ENCODE measurements around the gene HSF5. TPM values are rescaled to one million over a fixed set of nuclear protein-coding genes. Genes with fewer than 3 reads are reported as not detected.

HSF5 gene
- total RNA-seq, 1 experiment from 2014 or later: not detected

DNA sequence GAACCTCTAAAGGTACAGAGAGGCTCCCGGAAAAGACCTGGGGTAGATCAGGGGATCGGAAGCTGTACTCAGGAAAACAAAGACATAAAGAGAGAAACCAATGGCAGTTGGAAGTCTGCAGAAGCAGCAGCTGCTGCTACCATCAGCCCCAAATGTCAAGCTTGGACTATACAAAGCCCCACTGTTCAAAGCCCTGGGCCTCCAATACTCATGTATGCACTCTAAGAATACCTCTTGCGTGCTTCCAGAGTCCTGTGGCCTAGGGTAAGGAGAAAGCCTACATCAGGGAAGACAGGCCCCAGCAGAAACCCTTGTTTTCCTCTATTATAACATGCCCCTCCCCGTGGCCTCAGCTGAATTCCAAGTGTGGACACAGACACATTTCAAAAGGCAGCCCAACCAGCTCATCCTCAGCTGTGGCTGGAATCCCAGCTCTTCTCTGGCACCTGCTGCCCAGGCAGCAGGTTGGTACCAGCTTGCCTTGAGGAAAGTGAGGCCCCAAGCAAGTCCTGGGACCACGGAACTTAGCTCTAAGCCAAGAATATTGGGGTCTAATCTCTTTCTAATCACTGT, 45.5 kb upstream of the HSF5 start:
- no peaks in the 10 kb centered on the region for H3K9me3 ChIP-seq (ENCODE audit: control insufficient read depth, low read depth, low read length)
- H3K23ac ChIP-seq (ENCODE audit: insufficient read length, low read depth, low read length): no peak overlapping the region
- H3K4me1 Mint-ChIP-seq: peaks cover 29 to 48% of the 10 kb centered on the region in 2 experiments
- TF ChIP-seq, protein P1, sequence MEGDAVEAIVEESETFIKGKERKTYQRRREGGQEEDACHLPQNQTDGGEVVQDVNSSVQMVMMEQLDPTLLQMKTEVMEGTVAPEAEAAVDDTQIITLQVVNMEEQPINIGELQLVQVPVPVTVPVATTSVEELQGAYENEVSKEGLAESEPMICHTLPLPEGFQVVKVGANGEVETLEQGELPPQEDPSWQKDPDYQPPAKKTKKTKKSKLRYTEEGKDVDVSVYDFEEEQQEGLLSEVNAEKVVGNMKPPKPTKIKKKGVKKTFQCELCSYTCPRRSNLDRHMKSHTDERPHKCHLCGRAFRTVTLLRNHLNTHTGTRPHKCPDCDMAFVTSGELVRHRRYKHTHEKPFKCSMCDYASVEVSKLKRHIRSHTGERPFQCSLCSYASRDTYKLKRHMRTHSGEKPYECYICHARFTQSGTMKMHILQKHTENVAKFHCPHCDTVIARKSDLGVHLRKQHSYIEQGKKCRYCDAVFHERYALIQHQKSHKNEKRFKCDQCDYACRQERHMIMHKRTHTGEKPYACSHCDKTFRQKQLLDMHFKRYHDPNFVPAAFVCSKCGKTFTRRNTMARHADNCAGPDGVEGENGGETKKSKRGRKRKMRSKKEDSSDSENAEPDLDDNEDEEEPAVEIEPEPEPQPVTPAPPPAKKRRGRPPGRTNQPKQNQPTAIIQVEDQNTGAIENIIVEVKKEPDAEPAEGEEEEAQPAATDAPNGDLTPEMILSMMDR (conservative IDR thresholded peaks at IDR 0.05): no peak
- no peaks in the 10 kb centered on the region for H3K27me3 ChIP-seq (ENCODE audit: insufficient read depth, low read length)
- no peaks in the 10 kb centered on the region for H3K36me3 Mint-ChIP-seq (ENCODE audit: insufficient read depth in 1 of 3, low read depth in 3 of 3)
- H3K14ac ChIP-seq (ENCODE audit: insufficient read depth, low read length): no peak overlapping the region
- 0 out of 5 replicates have a peak overlapping the region, but pooled peaks have one; percentile 21 to 82 for H3K4me3 Mint-ChIP-seq
- H4K20me1 ChIP-seq (ENCODE audit: control insufficient read depth, insufficient read depth, insufficient read length): no peaks in the 10 kb centered on the region
- no peak overlapping the region for H2BK5ac ChIP-seq (ENCODE audit: insufficient read length, low read length)
- H3K27me3 Mint-ChIP-seq (ENCODE audit: low read depth): peaks cover 58% of the 10 kb centered on the region
- H3K9me3 Mint-ChIP-seq: no peaks in the 10 kb centered on the region
- no peak overlapping the region for H4K5ac ChIP-seq (ENCODE audit: insufficient read length, low read depth, low read length)
- H3T11ph ChIP-seq (ENCODE audit: low read length): no peak overlapping the region
- H3K4me2 ChIP-seq (ENCODE audit: insufficient read depth, insufficient read length, low read length): no peak overlapping the region
- H2BK20ac ChIP-seq (ENCODE audit: low read depth, low read length, poor library complexity, severe bottlenecking): no peak overlapping the region
- H3K4ac ChIP-seq (ENCODE audit: low read depth, low read length): no peak overlapping the region
- no peak overlapping the region for H4K8ac ChIP-seq (replicated peaks; ENCODE audit: insufficient read length, low read depth, low read length)
- no peak overlapping the region for H2AK5ac ChIP-seq (ENCODE audit: insufficient read length, low read length)
- H3K23me2 ChIP-seq (ENCODE audit: insufficient read length, low read depth, low read length, poor library complexity, severe bottlenecking): peaks cover 5% of the 10 kb centered on the region
- H2AFZ ChIP-seq (ENCODE audit: low read length): no peak overlapping the region
- H3K79me1 ChIP-seq (ENCODE audit: insufficient read depth, low read depth, low read length, poor library complexity, severe bottlenecking): no peaks in the 10 kb centered on the region
- WGBS (ENCODE audit: extremely low coverage, insufficient read length, low lambda C conversion rate): no CpG with 5 or more reads among the region's 5 CpGs
- no peak overlapping the region for H3K18ac ChIP-seq (ENCODE audit: insufficient read length, low read depth, low read length)
- H3K56ac ChIP-seq (ENCODE audit: insufficient read length, low read depth, low read length): no peak overlapping the region
- H2BK120ac ChIP-seq (ENCODE audit: low read depth, low read length, poor library complexity, severe bottlenecking): no peak overlapping the region
- H3K27ac Mint-ChIP-seq: no peak overlapping the region
- 0 out of 2 replicates have a peak, but pooled peaks cover 2% of the 10 kb centered on the region for H3K4me1 ChIP-seq (ENCODE audit: insufficient read depth, low read length)
- no peak for DNase-seq
- no peak overlapping the region for H3K27ac ChIP-seq (ENCODE audit: insufficient read length, low read depth, low read length)
- no peak overlapping the region for H2BK12ac ChIP-seq (ENCODE audit: insufficient read length, low read depth, low read length)
- H4K91ac ChIP-seq (ENCODE audit: insufficient read length, low read depth, low read length): no peak overlapping the region
- no peaks in the 10 kb centered on the region for H3K79me2 ChIP-seq (ENCODE audit: insufficient read depth, low read length)
- H2BK15ac ChIP-seq (ENCODE audit: low read depth, low read length): no peak overlapping the region
- no peak overlapping the region for H3K9ac ChIP-seq (ENCODE audit: extremely low read depth, insufficient read length, low read length)

Data from H9 (cell line).